Limb (tissue), 2 donors: Measurements from ENCODE around the gene FZD7.
A peak's percentile ranks its signal among the peaks of the same experiment; 100 is the strongest.

Source experiments
- DNase-seq, 2 donors: peaks; one replicate each; pipeline ENCODE4 v3.0.0-alpha.2; 2016; ENCODE audit errors: extremely low spot score in 2 of 2

The FZD7 gene

DNA sequence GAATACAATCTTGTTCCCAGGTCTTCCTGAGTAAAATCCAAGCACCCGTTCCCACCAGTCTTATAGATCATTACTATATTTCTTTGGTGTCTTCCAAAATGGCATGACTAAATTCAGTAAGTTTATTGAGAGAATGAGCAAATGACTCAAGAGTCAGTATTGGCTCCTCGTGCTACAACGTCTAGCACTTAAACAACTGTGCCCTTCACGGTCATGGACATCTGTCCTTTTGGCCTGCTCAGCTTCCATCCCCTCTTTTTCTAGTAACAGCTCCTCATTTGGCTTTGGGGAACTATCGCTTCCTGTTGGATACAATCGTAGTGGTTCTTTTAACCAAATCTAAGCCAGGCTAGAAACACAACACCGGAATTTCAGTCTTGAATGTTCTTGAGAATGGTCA is 24.1 kb upstream of the FZD7 start:
- no peak for DNase-seq

DNA sequence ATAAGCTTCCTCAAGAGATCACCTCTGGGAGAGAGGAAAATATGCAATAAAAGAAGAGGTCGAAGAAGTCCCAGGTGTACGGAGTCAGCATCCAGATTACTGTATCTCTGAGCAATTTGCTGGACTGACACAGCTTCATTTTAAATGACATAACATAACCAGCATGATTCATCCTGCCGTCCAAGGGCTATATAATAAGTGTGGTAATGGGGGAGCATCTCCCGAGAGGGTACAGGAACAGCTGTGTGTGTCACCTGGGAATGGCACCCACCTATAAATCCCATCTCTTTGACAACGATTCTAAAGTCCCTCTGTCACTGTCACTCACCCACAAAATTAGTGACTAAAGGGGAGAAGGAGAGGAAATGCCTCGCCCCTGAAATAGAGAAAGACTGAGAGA is 19.3 kb upstream of the FZD7 start:
- DNase-seq = no peak

DNA sequence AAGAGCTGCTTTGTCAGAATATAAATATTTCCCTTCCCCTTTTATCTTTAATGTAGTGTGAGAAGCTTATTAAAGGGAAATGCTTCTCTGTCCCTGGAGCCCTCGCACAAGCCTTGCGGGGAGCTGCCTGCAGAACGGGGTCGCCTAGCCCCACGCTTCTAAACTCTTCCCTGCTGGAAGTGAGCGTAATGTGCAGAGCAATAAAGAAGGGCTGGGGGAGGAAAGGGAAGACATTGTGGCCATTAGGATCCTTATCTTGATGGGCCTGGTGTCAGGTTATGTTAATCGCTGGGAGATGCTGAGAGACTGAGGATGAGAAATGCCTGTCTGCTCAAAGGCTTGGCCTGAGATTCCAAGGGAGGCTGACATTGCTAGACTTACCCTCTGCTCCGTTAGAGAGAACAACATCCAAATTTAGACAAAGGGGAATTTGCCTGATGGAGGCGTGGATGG is 18.9 kb upstream of the FZD7 start:
- DNase-seq = no peak

DNA sequence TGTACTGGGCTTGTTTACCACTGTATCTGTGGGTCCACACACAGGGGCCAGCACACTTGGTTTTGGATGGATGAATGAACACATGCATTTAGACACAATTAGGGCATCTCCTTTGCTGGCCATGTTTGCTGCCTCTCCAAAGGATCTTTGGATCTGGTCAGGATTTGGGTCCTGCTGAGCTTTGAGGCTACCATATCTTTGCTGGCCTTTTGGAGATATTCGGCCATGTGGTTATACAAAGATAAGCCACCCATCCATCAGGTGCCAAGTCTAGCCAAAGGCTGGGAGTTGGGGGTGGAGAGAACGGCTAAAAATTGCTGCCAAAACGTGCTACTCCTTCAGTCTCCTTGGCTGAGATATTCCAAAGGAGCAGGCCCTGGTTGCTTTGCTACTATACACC is 18.2 kb upstream of the FZD7 start:
- no peak for DNase-seq

DNA sequence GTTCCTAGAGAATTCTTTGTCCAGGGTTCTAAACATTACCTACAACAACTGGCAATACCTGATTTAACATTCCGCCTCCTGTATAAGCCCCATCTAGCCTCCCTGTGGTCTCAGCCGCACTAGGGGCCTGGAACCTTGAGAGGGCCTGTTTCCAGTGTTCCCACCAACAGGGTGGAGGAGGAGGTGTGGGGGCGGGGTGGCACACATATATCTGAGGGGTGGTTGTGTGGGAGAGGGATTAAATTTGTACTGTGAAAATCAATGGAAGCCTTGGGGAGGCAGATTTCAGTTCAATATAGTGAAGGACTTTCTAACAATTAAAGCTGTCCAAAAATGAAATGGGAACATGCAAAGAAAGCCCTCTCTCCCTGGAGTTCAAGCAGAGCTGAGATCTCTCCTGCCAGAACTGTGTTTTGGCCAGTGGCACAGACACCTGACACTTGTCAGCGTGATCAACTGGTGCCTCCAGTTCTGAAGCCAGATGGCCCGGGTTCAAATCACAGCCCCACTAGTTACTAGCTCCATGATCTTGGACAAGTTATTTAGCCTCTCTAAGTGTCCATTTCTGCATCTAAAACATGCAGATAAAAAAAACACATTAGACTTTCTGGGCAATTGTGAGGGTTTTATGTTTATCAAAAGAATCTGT is 17.0 kb upstream of the FZD7 start:
- DNase-seq = no peak

DNA sequence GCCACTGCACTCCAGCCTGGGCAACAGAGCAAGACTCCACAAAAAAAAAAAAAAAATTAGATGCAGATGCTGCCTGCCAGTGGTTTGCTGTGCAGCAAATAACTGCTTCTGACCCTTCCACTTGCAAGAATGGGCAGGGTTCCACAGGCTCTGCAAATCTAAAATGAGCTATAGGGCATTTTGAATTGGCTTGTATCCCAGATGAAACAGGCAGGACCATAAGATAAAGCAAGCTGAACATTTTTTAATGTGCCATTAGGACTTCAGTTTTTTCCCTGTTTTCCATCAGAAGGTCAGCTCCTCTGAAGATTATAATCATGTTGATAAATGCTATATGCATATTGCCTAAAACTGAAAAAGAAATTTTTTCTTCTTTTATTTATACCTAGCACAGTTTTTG is 15.7 kb upstream of the FZD7 start:
- no peak for DNase-seq

DNA sequence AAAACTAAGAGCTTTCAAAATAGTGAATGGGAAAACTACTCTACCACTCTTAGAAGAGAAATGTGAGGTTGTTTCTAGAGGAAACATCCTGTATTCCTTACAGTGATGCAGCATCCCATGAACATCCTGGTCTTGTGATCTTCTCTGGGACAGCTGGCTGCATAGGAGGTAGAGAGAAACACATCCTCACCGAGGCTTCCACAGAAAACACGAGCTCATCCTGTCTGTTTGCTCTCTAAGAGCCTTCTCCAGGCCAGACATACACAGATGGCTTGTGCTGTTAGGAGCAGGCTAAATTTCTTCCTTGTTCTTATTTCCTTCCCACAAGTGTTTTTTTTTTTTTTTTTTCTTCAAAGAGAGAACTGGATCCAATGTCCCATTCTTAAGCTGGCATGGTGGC is 14.7 kb upstream of the FZD7 start:
- DNase-seq = no peak

DNA sequence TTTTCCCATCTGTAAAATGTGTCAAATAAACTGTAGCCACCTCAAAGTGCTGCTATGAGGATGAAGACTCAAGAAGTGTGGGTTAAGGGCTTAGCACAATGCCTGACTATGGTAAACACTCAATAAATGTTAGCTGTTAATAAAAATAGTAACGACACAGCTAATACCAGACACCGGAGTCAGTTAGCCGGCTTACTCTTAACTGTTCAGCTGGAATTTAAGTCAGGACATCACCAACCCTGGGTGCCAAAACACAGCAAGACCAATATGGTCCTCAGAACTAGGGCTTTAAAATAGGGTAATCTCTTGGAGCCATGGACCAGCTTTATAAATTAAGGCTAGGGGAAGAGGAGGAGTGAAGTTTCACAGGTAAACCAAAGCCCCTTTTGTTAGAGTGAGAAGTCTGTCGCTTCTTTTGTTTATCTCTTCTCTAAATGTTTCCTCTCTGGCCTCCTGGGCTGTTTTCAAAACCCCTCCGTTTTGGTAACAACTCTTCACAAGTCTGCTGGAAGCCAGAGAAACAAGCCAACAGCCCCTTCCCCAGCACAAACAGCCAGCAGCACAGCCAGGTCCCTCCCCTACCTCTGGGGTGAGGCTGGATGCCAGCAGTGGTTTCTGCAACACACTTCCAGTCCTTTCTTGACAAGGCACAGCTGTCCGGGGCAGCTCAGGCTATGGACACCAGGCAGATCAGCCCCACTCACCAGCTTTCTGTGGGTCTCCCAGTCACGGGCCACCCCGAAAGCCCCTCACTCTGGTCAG is 13.8 kb upstream of the FZD7 start:
- DNase-seq = no peak

DNA sequence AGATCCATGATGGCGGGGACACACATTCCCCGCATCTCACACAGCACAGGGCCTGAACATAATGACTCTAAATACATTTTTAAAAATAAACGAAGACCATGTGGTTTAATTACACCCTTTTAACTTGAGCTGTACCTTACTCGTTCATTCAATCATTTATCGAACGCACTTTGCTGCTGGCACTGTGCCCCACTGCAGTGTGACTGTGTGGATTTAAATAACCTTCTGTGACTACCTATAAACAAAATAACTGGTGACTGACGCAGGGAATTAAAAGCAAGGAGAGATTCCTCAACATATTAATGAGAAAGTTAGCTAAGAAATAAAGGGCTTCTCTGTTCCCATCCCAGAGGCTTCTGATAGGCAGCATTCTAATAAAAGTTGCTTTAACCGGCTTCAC is 10.9 kb upstream of the FZD7 start:
- no peak for DNase-seq

DNA sequence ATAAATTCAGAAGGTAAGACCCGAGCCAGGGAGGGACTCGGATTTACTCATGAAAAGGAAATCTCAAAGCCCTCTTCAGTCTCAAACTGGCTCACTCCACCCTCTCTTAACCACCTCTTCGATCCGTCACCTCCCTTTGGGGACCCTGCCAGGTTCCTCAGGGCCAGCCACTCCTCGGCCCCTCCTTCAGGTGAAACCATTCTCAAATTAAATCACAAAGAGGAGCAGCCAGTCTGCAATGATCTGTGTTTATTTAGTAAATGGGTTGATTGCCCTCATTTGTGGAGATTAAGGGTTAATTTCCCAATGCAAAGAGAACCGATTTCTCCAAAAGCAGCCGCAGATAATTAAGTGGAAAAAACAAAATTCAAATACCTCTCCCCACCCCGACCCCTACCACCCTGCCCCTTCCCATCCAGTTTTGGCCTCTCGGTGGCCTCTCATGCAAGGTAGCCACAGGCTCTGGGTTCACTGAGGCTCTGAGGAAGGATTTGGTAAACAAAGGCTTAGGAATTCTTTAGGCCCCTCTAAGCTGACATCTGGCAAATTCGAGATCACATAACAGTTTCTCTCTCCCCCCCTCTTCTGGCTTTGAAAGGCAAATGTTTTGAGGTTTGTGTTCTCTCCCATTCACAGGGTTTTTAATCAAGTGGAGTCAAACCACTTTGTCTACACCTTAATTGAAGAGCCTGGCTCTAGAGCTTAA is 10.3 kb upstream of the FZD7 start:
- no peak for DNase-seq

DNA sequence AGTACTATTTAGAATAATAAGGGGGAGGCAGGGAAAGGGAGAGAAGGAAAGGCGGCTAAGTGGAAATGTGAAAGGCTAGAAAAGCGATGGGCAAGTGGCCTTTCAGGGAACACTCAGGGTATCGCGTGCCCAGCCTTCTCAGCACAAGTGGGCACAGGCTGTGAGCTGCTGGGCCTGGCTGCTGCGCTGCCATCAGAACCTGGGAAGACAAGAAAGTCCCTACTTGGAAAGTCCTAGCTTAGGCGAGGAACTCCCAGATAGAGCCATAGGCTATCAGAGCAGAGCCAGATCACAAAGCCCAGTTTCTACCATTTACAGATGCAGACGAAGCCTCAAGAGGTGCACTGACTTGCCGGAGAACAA is 9.8 kb upstream of the FZD7 start:
- no peak for DNase-seq

DNA sequence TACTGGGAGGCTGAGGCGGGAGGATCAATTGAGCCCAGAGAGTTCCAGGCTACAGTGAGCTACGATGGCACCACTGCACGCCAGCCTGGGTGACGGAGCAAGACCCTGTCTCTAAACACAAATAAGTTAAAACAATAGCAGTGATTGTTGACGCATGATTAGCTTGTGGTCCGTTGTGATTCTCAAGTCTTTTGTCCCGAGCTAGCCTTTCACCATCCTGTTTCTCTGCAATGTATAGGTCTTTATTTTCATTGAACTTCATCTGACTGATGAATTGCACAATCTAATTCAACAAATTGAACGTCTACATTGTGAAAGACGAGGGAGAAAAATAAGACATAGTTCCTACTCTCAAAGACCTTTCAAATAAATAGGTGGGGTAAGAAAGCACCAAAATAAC is 8.8 kb upstream of the FZD7 start:
- no peak for DNase-seq

DNA sequence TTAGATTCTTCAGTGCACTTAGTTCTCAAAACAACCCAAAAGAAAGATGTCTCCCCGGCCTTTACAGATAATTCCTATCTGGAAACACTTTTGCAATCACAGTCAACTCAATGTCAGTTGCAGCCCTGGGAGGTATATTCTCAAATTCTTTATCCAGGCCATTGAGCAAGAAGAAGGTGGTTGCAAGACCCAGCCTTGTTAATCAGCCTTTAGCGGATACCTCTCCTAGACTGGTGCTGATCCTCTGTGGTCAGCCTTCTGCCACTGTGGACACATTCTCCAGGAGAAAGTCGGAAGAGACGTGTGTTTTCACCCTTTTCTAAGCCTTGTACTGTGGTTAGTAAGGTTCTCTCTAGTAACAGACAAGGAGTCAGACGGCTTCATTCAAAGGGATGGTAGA is 7.8 kb upstream of the FZD7 start:
- no peak for DNase-seq

DNA sequence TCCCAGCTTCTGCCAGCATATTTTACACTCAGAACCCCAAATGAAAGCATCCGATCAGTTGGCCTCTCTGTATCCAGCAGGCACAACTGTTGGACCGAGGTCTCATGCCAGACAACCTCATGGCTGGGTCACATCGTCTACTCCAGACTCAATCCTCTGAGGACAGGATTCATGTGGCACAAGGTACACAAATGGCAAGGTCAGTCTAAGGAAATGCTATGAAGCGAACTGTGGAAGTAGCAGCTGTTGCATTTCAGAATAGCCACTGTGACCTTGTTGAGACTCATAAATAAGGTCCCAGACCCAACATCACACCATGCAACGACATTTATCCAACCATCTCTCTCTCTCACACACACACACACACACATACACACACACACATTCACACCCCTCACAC is 7.1 kb upstream of the FZD7 start:
- DNase-seq = no peak

DNA sequence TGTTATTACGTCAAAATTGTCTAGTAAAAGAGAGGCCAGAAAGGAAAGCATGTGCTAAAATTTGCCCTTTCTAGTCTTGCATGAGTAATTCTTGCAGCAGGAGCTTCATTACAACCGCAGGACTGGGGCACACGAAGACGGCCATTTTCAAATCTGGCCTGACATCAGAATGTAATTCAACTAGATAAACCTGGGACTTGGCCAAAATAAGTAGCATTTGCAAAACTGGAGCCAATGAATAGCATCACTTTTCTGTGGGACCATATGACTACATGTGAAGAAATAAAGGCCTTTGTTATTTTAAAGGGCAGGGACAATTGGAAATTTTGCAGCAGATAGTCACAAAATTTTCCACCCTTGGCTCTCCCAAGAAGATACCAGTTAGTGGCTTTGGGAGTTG is 3.0 kb upstream of the FZD7 start:
- no peak for DNase-seq

DNA sequence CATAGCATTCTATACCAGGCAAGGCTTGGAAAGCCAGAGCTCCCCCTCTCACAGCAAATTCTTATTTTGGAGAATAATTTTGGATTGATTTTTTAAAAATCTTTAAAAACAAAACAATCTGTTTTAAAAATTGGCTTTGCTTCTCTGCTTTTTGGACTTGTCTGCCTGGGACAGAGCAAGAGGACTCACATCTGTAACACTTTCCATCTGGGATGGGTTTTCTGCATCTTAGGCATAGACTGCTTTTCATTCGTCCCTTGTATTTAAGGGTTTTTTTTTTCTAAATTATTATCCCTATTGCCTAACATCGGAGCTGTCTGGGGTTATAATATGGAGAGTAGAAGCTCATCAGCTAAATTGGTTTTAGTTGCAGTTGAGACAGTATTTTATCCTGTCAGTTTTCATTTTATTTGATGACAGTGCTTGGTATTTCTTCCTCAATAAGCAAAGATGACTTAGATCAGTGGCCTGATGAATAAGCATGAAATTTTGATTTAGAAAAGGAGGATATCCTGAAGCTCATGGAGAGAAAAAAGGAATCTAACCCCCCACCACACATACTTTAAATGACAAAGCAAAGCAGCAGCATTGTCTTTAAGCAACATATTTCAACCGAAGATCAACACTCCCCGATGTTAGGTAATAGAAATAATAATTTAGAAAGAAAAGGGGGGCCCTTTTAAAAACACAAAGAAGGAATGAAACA is 2.3 kb upstream of the FZD7 start:
- DNase-seq = no peak

DNA sequence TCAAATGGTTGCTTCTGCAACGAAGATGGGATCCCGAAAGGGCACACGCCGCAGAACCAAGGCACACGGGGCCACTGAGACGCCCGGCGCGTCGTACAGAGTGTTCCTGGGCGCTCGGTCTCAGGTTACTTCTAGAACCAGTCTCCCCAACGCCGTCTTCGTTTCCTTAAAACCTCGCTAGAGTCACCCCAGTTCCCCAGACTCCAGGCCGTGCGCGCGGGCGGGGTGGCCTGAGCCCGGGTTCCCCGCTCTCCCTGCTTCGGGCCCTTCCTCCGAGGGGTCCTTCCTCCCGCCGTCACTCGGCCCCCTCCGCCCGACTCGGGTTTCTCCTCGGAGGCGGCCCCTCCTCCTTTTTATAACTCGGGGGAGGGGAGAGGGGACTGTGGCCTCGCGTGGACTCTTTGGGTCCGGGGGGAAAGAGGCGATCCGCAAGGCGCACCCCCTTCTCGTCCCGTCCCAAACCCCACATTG is 774 bp upstream of the FZD7 start:
- DNase-seq = peak; percentile 77 to 88

DNA sequence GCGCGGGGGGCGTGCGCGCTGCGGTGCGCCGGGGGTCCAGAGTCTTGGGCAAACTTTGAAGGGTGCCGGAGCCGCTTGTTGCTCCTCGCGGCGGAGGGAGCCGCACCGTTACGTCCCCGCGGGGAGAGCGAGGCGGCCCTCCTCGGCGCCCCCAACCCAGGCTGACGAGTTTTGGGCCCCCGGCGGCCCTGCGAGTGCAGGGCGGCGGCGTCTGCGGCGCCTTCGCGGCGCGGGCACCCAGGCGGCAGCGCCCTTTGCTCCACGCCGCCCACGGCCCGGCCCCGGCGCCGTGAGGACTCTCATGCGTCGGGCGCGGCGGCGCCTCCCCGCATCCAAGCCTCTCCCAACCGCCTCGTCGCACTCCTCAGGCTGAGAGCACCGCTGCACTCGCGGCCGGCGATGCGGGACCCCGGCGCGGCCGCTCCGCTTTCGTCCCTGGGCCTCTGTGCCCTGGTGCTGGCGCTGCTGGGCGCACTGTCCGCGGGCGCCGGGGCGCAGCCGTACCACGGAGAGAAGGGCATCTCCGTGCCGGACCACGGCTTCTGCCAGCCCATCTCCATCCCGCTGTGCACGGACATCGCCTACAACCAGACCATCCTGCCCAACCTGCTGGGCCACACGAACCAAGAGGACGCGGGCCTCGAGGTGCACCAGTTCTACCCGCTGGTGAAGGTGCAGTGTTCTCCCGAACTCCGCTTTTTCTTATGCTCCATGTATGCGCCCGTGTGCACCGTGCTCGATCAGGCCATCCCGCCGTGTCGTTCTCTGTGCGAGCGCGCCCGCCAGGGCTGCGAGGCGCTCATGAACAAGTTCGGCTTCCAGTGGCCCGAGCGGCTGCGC is 814 bp downstream of the FZD7 start:
- peak in 1 of 2 donors; percentile 68 for DNase-seq

DNA sequence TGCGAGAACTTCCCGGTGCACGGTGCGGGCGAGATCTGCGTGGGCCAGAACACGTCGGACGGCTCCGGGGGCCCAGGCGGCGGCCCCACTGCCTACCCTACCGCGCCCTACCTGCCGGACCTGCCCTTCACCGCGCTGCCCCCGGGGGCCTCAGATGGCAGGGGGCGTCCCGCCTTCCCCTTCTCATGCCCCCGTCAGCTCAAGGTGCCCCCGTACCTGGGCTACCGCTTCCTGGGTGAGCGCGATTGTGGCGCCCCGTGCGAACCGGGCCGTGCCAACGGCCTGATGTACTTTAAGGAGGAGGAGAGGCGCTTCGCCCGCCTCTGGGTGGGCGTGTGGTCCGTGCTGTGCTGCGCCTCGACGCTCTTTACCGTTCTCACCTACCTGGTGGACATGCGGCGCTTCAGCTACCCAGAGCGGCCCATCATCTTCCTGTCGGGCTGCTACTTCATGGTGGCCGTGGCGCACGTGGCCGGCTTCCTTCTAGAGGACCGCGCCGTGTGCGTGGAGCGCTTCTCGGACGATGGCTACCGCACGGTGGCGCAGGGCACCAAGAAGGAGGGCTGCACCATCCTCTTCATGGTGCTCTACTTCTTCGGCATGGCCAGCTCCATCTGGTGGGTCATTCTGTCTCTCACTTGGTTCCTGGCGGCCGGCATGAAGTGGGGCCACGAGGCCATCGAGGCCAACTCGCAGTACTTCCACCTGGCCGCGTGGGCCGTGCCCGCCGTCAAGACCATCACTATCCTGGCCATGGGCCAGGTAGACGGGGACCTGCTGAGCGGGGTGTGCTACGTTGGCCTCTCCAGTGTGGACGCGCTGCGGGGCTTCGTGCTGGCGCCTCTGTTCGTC is 1.7 kb downstream of the FZD7 start:
- DNase-seq = peak in 1 of 2 donors; percentile 84

DNA sequence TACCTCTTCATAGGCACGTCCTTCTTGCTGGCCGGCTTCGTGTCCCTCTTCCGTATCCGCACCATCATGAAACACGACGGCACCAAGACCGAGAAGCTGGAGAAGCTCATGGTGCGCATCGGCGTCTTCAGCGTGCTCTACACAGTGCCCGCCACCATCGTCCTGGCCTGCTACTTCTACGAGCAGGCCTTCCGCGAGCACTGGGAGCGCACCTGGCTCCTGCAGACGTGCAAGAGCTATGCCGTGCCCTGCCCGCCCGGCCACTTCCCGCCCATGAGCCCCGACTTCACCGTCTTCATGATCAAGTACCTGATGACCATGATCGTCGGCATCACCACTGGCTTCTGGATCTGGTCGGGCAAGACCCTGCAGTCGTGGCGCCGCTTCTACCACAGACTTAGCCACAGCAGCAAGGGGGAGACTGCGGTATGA is 2.3 kb downstream of the FZD7 start:
- peak in 1 of 2 donors; percentile 55 for DNase-seq
